Thyroid gland (tissue), 4 donors: ENCODE measurements around the gene LHFPL2. TPM values are rescaled to one million over a fixed set of nuclear protein-coding genes. Genes with fewer than 3 reads are reported as not detected.

ENCODE experiments used
- DNase-seq, 2 donors: peaks; one replicate each; pipeline ENCODE4 v3.0.0-alpha.2; 2019
- H3K27ac ChIP-seq, 3 donors: fragments of 200-600 bp; sonication (generic); 1 replicate in 2 of 3; 2 replicates in 1 of 3; pipeline ENCODE4 v1.5.1; 2016 to 2019; ENCODE audit warnings: mild to moderate bottlenecking in 1 of 3, moderate library complexity in 1 of 3
- H3K27me3 ChIP-seq: fragments of 200-600 bp; sonication (generic); one replicate; pipeline ENCODE4 v1.5.1; 2019
- H3K36me3 ChIP-seq, 2 donors: fragments of 200-600 bp; sonication (generic); one replicate each; pipeline ENCODE4 v1.5.1; 2016 to 2019
- H3K4me1 ChIP-seq, 2 donors: fragments of 200-600 bp; sonication (generic); one replicate each; pipeline ENCODE4 v1.5.1; 2017 to 2019
- H3K4me3 ChIP-seq, 3 donors: fragments of 200-600 bp; sonication (generic); replicated peaks in 1 of 3; 1 replicate in 2 of 3; 2 replicates in 1 of 3; pipeline ENCODE4 v1.5.1; 2016; ENCODE audit warnings: mild to moderate bottlenecking in 1 of 3
- H3K9me3 ChIP-seq: fragments of 200-600 bp; sonication (generic); one replicate; pipeline ENCODE4 v1.5.1; 2017
- POLR2A ChIP-seq, 2 donors: fragments of 450-650 bp; IDR thresholded peaks; one replicate each; pipeline ENCODE4 v1.6.1; 2017; ENCODE audit warnings: antibody characterized with exemption in 2 of 2, mild to moderate bottlenecking in 2 of 2, moderate library complexity in 1 of 2
- WGBS, 2 donors: methylation state at CpG; one replicate each; pipeline ENCODE4 v1.1.5; 2017; 5-methylcytosine and 5-hydroxymethylcytosine counted together
- intact Hi-C: fragments of 100-400 bp; cut with DNase I; formaldehyde crosslinking; loops from one replicate; pipeline ENCODE4 v1.15.1; 2023
- total RNA-seq, 4 donors: library from RNA; depleted of rRNA; stranded (reverse); fragments of >200 nt; gene quantifications; one replicate each; pipeline ENCODE4 v1.2.3, GENCODE V29; 2016
- TF ChIP-seq, protein P1 (sequence below), 6 experiments: fragments of 200-600 bp in 3 of 6; fragments of 450-650 bp in 3 of 6; sonication (generic) in 3 of 6; IDR thresholded peaks; one replicate each; pipeline ENCODE4 v1.5.1; 2016 to 2019; ENCODE audit warnings: antibody characterized with exemption in 6 of 6, mild to moderate bottlenecking in 2 of 6, inconsistent platforms in 1 of 6, moderate library complexity in 1 of 6

LHFPL2 gene
- total RNA-seq, 4 donors from 2014 or later, result 17.6 to 25.7 (median 23.7) TPM

GRCh38 chr5:78602400-78602799 lies 46.2 kb downstream of the LHFPL2 start:
- DNase-seq, result no peak
- H3K36me3 ChIP-seq, result no peaks in the 10 kb centered on the region
- H3K4me1 ChIP-seq, result peaks cover 9 to 10% of the 10 kb centered on the region in 2 donors
- H3K27ac ChIP-seq, result no peak overlapping the region
- intact Hi-C loops, result no loop called here
- H3K9me3 ChIP-seq, result no peaks in the 10 kb centered on the region
- H3K4me3 ChIP-seq, result no peak overlapping the region
- no peaks in the 10 kb centered on the region for H3K27me3 ChIP-seq
- TF ChIP-seq, protein P1, sequence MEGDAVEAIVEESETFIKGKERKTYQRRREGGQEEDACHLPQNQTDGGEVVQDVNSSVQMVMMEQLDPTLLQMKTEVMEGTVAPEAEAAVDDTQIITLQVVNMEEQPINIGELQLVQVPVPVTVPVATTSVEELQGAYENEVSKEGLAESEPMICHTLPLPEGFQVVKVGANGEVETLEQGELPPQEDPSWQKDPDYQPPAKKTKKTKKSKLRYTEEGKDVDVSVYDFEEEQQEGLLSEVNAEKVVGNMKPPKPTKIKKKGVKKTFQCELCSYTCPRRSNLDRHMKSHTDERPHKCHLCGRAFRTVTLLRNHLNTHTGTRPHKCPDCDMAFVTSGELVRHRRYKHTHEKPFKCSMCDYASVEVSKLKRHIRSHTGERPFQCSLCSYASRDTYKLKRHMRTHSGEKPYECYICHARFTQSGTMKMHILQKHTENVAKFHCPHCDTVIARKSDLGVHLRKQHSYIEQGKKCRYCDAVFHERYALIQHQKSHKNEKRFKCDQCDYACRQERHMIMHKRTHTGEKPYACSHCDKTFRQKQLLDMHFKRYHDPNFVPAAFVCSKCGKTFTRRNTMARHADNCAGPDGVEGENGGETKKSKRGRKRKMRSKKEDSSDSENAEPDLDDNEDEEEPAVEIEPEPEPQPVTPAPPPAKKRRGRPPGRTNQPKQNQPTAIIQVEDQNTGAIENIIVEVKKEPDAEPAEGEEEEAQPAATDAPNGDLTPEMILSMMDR (IDR thresholded peaks at IDR 0.05), result no peak
- TF ChIP-seq POLR2A (IDR thresholded peaks at IDR 0.05), result no peak
- 82 to 94% methylated on average over 2 of the region's 2 CpGs for WGBS, 2 donors

- intact Hi-C loops, result no loop called here
- H3K9me3 ChIP-seq, result no peaks in the 10 kb centered on the region
- H3K27ac ChIP-seq, result no peak overlapping the region
- H3K36me3 ChIP-seq, result no peaks in the 10 kb centered on the region
- H3K27me3 ChIP-seq, result no peaks in the 10 kb centered on the region
- H3K4me3 ChIP-seq, result no peak overlapping the region
- WGBS, 2 donors, result 79 to 87% methylated on average over 3 of the region's 3 CpGs
- peaks cover 9 to 10% of the 10 kb centered on the region in 2 donors for H3K4me1 ChIP-seq
- no peak for DNase-seq
- TF ChIP-seq POLR2A (IDR thresholded peaks at IDR 0.05), result no peak
- TF ChIP-seq, protein P1 (IDR thresholded peaks at IDR 0.05), result no peak
Measured at GRCh38 chr5:78601559-78602314, 46.8 kb downstream of the LHFPL2 start.

DNA sequence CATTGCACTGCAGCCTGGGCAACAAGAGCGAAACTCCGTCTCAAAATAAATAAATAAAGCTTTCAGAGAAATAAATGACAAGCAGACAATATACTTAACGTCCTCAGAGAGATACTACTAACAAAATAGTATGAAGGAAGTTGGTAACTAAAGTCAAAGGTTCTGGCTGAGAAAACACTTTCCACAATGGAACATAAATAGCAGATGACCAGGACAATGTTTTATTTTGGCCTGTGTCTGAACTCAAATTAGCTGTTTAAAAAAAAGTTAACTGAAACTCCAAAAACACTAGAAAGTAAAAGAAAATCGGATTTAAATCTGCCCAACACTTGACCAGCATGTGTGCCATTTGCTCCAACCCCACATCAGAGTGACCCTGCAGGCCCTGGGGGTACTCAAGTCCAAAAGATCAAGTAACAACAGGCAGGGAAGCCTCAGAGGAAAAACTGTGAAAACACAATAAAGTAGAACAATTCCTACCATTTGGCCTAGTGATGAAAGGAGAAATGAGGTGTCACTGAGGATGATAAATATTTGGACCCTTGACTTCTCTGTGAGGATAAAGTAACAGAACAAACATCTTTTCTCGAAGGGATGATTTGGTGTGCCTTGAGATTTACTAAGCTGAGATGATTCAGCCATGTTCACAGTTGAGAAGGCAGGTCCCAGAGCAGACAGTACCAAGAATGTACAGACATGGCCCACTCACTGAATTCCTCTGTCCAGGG lies 47.7 kb downstream of the LHFPL2 start:
- DNase-seq, result no peak
- WGBS, 2 donors, result 70 to 71% methylated on average over 5 of the region's 5 CpGs
- Histone ChIP-seq H3K9me3 (no peaks in the 10 kb centered on the region), H3K36me3 (no peaks in the 10 kb centered on the region), H3K4me3 (no peak overlapping the region), H3K27me3 (no peaks in the 10 kb centered on the region), H3K4me1 (peaks cover 9 to 10% of the 10 kb centered on the region in 2 donors), H3K27ac (no peak overlapping the region)
- TF ChIP-seq, protein P1 (IDR thresholded peaks at IDR 0.05), result no peak
- TF ChIP-seq POLR2A (IDR thresholded peaks at IDR 0.05), result no peak
- intact Hi-C loops, result no loop called here

GRCh38 chr5:78598973-78599372 lies 49.6 kb downstream of the LHFPL2 start:
- peaks cover 20 to 27% of the 10 kb centered on the region in 2 donors for H3K4me1 ChIP-seq
- H3K36me3 ChIP-seq, result no peaks in the 10 kb centered on the region
- H3K27me3 ChIP-seq, result no peaks in the 10 kb centered on the region
- no peak for DNase-seq
- H3K4me3 ChIP-seq, result no peak overlapping the region
- intact Hi-C loops, result no loop called here
- TF ChIP-seq, protein P1 (IDR thresholded peaks at IDR 0.05), result no peak
- TF ChIP-seq POLR2A (IDR thresholded peaks at IDR 0.05), result no peak
- H3K27ac ChIP-seq, result no peak overlapping the region
- WGBS, 2 donors, result 95 to 96% methylated on average over 9 of the region's 9 CpGs
- no peaks in the 10 kb centered on the region for H3K9me3 ChIP-seq

DNA sequence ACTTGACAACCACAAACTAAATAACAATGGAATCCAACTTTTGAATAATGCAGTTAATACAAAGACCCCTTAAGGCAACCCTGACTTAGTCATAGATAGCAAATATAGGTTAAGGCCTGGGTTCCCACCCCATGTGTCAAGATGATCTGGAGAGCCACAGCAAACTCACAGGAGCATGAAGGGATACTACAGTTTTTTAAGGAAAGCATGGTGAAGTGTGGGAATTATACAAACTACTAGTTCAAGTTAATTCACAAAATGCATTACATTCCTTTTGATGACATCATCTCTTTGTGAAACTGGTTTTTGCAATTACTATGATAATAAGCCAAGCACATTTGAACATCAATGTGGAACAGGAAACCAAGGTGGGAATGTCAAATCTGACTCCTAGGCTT lies 50.6 kb downstream of the LHFPL2 start:
- Histone ChIP-seq H3K9me3 (no peaks in the 10 kb centered on the region), H3K27ac (no peak overlapping the region), H3K4me3 (no peak overlapping the region), H3K4me1 (peaks cover 20 to 30% of the 10 kb centered on the region in 2 donors), H3K36me3 (no peaks in the 10 kb centered on the region), H3K27me3 (no peaks in the 10 kb centered on the region)
- TF ChIP-seq POLR2A (IDR thresholded peaks at IDR 0.05), result no peak
- TF ChIP-seq, protein P1 (IDR thresholded peaks at IDR 0.05), result no peak
- no peak for DNase-seq
- intact Hi-C loops, result no loop called here
